Measurements from ENCODE around the gene KISS1.
"Not testable (repeated sequence)": the region's sequence is repeated elsewhere in the genome, so short reads cannot be mapped to it uniquely, and the experiment has no call there.

Gene KISS1

GRCh38 chr1:204196068-204196795, at the start of gene KISS1:
Gene KISS1, minus strand, starts transcription at chr1:204196491. Its CDS starts 3,615 bp downstream, at chr1:204192876.
- no peak for FAIRE-seq
- DNase-seq (ENCODE audit: extremely low spot score, insufficient read length, low read depth): no peak

- no peak for FAIRE-seq
- DNase-seq (ENCODE audit: extremely low spot score, insufficient read length, low read depth): no peak
Measured at GRCh38 chr1:204242920-204243319, 46.6 kb upstream of the KISS1 start.

GRCh38 chr1:204241914-204242313, 45.6 kb upstream of the KISS1 start:
- DNase-seq (ENCODE audit: extremely low spot score, insufficient read length, low read depth) (no peak), FAIRE-seq (no peak)

GRCh38 chr1:204241050-204241449, 44.8 kb upstream of the KISS1 start:
- DNase-seq (ENCODE audit: extremely low spot score, insufficient read length, low read depth): no peak
- no peak for FAIRE-seq

- no peak for DNase-seq (ENCODE audit: extremely low spot score, insufficient read length, low read depth)
- no peak for FAIRE-seq
Measured at GRCh38 chr1:204240233-204240632, 43.9 kb upstream of the KISS1 start.

- not testable (repeated sequence) for FAIRE-seq; DNase-seq (ENCODE audit: extremely low spot score, insufficient read length, low read depth)
Measured at GRCh38 chr1:204239401-204239800, 43.1 kb upstream of the KISS1 start.

GRCh38 chr1:204238520-204238919, 42.2 kb upstream of the KISS1 start:
- FAIRE-seq; DNase-seq (ENCODE audit: extremely low spot score, insufficient read length, low read depth): not testable (repeated sequence)

GRCh38 chr1:204237515-204237914, 41.2 kb upstream of the KISS1 start:
- not testable (repeated sequence) for DNase-seq (ENCODE audit: extremely low spot score, insufficient read length, low read depth); FAIRE-seq

GRCh38 chr1:204232526-204232925, 36.2 kb upstream of the KISS1 start:
- DNase-seq (ENCODE audit: extremely low spot score, insufficient read length, low read depth) (no peak), FAIRE-seq (no peak)

GRCh38 chr1:204230211-204230610, 33.9 kb upstream of the KISS1 start:
- FAIRE-seq (no peak), DNase-seq (ENCODE audit: extremely low spot score, insufficient read length, low read depth) (no peak)

- no peak for DNase-seq (ENCODE audit: extremely low spot score, insufficient read length, low read depth)
- FAIRE-seq: no peak
Measured at GRCh38 chr1:204228896-204229295, 32.6 kb upstream of the KISS1 start.

- no peak for DNase-seq (ENCODE audit: extremely low spot score, insufficient read length, low read depth)
- FAIRE-seq: no peak
Measured at GRCh38 chr1:204227996-204228785, 31.9 kb upstream of the KISS1 start.

GRCh38 chr1:204227351-204227750, 31.1 kb upstream of the KISS1 start:
- no peak for FAIRE-seq
- no peak for DNase-seq (ENCODE audit: extremely low spot score, insufficient read length, low read depth)

GRCh38 chr1:204225841-204226735, 29.8 kb upstream of the KISS1 start:
- no peak for DNase-seq (ENCODE audit: extremely low spot score, insufficient read length, low read depth)
- FAIRE-seq: no peak

- no peak for FAIRE-seq
Measured at GRCh38 chr1:204224655-204225054, 28.4 kb upstream of the KISS1 start.

GRCh38 chr1:204223129-204223860, 27.0 kb upstream of the KISS1 start:
- DNase-seq (ENCODE audit: extremely low spot score, insufficient read length, low read depth) (no peak), FAIRE-seq (no peak)

More at GRCh38 chr1:204224655-204225054, 28.4 kb upstream of the KISS1 start:
- DNase-seq (ENCODE audit: extremely low spot score, insufficient read length, low read depth): no peak

- FAIRE-seq (no peak), DNase-seq (ENCODE audit: extremely low spot score, insufficient read length, low read depth) (no peak)
Measured at GRCh38 chr1:204222764-204223055, 26.4 kb upstream of the KISS1 start.

- FAIRE-seq: no peak
- DNase-seq (ENCODE audit: extremely low spot score, insufficient read length, low read depth): no peak
Measured at GRCh38 chr1:204222006-204222763, 25.9 kb upstream of the KISS1 start.

GRCh38 chr1:204221271-204221670, 25.0 kb upstream of the KISS1 start:
- FAIRE-seq (no peak), DNase-seq (ENCODE audit: extremely low spot score, insufficient read length, low read depth) (no peak)

All from GM18507 (cell line).